Ovary (tissue), 1 donor: Measurements from ENCODE around the gene MAP7D3.

Experiments used
- EP300 ChIP-seq: sonication (generic); formaldehyde crosslinking; IDR thresholded peaks from one replicate; pipeline ENCODE4 v1.6.1; 2017; ENCODE audit warnings: antibody characterized with exemption
- POLR2A ChIP-seq: fragments of 450-650 bp; IDR thresholded peaks from one replicate; pipeline ENCODE4 v1.6.1; 2017; ENCODE audit warnings: antibody characterized with exemption, mild to moderate bottlenecking, moderate library complexity

- TF ChIP-seq POLR2A (no peak), EP300 (no peak)
Measured at GRCh38 chrX:136250191-136251040, 784 bp downstream of the MAP7D3 start.
